Transverse colon (tissue), 4 donors: ENCODE results near the gene PPFIBP2.

ENCODE experiments used
- POLR2A ChIP-seq: fragments of 450-650 bp; IDR thresholded peaks from one replicate; pipeline ENCODE4 v1.6.1; 2016; ENCODE audit warnings: antibody characterized with exemption, mild to moderate bottlenecking, moderate library complexity
- POLR2AphosphoS5 ChIP-seq, 3 donors: sonication (generic); formaldehyde crosslinking; IDR thresholded peaks; one replicate each; pipeline ENCODE4 v1.6.1; 2016; ENCODE audit warnings: antibody characterized with exemption in 3 of 3
- TF ChIP-seq, protein P1 (sequence below), 5 experiments: fragments of 200-600 bp in 3 of 5; fragments of 450-650 bp in 2 of 5; sonication (generic) in 3 of 5; IDR thresholded peaks; 1 replicate in 2 of 5; 2 replicates in 3 of 5; pipeline ENCODE4 v1.5.1; 2016 to 2017; ENCODE audit warnings: antibody characterized with exemption in 5 of 5, inconsistent platforms in 3 of 5, mild to moderate bottlenecking in 2 of 5, moderate library complexity in 1 of 5

DNA sequence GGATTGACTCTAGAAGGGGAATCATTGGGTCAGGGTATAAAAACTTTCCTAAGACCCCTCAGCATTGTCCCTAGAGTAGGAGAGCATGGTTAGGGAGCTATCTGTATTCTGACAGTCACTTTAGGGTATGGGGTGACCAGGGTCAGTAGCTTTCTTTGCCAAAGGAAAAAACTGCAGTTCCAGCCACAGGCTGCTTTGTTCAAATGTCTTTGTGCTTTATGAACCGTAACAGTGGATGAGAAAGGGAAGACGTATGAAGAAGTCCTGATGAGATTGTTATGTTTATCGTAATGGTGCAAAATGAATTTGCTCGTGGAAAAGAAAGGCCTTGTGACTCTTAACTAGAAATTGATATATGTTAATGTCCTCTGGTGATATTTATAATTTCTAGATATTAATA lies 129.5 kb downstream of the PPFIBP2 start:
- TF ChIP-seq, protein P1, sequence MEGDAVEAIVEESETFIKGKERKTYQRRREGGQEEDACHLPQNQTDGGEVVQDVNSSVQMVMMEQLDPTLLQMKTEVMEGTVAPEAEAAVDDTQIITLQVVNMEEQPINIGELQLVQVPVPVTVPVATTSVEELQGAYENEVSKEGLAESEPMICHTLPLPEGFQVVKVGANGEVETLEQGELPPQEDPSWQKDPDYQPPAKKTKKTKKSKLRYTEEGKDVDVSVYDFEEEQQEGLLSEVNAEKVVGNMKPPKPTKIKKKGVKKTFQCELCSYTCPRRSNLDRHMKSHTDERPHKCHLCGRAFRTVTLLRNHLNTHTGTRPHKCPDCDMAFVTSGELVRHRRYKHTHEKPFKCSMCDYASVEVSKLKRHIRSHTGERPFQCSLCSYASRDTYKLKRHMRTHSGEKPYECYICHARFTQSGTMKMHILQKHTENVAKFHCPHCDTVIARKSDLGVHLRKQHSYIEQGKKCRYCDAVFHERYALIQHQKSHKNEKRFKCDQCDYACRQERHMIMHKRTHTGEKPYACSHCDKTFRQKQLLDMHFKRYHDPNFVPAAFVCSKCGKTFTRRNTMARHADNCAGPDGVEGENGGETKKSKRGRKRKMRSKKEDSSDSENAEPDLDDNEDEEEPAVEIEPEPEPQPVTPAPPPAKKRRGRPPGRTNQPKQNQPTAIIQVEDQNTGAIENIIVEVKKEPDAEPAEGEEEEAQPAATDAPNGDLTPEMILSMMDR (IDR thresholded peaks at IDR 0.05), result no peak
- TF ChIP-seq POLR2AphosphoS5 (IDR thresholded peaks at IDR 0.05) (no peak), POLR2A (no peak)
